ENCODE measurements around the gene PRKN.

The PRKN gene

GRCh38 chr6:162727322-162728182 is at the start of gene PRKN, which contains the start of gene PACRG:
PRKN (minus strand) TSS chr6:162727766.
PACRG (plus strand) TSS chr6:162727974.
- peak; percentile 97 for DNase-seq (ENCODE audit: low spot score)
- no peak for TF ChIP-seq CTCF (IDR thresholded peaks at IDR 0.05; ENCODE audit: borderline replicate concordance, control extremely low read depth, extremely low read depth, insufficient read depth, missing control alignments)
- in situ Hi-C loops (cut with MboI; ENCODE audit: low sequenced_read_pairs, unreplicated experiment) = no loop called here

- in situ Hi-C loops (cut with MboI; ENCODE audit: low sequenced_read_pairs, unreplicated experiment) = no loop called here
- TF ChIP-seq CTCF (IDR thresholded peaks at IDR 0.05; ENCODE audit: borderline replicate concordance, control extremely low read depth, extremely low read depth, insufficient read depth, missing control alignments) = no peak
- DNase-seq (ENCODE audit: low spot score) = no peak
These were observed 49.5 kb upstream of the PRKN start for GRCh38 chr6:162777091-162777490.

GRCh38 chr6:162773996-162774395 is 46.4 kb upstream of the PRKN start:
- DNase-seq (ENCODE audit: low spot score) = no peak
- in situ Hi-C loops (cut with MboI; ENCODE audit: low sequenced_read_pairs, unreplicated experiment) = no loop called here
- TF ChIP-seq CTCF (IDR thresholded peaks at IDR 0.05; ENCODE audit: borderline replicate concordance, control extremely low read depth, extremely low read depth, insufficient read depth, missing control alignments) = no peak

DNA sequence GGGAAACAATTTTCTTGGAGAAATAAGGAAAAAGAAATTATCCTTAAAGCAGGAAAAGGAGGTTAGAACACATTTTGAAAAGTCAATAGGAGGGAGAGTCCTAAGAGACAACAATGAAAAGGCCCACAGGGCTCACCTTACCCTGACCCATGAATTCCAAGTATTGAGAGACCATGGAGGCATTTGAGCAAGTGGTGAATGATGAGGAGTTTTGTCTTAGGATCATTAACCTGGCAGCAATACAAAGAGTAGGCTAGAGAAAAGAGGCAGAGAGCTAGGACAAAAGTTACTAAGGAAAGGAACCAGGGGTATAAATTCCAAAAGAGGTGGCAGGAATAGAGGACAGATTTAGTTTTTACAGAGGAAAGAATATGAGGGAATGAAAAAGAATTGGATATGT is 44.9 kb upstream of the PRKN start:
- in situ Hi-C loops (cut with MboI; ENCODE audit: low sequenced_read_pairs, unreplicated experiment) = no loop called here
- no peak for TF ChIP-seq CTCF (IDR thresholded peaks at IDR 0.05; ENCODE audit: borderline replicate concordance, control extremely low read depth, extremely low read depth, insufficient read depth, missing control alignments)
- DNase-seq (ENCODE audit: low spot score) = no peak

GRCh38 chr6:162770955-162771354 is 43.4 kb upstream of the PRKN start:
- DNase-seq (ENCODE audit: low spot score) = no peak
- in situ Hi-C loops (cut with MboI; ENCODE audit: low sequenced_read_pairs, unreplicated experiment) = no loop called here

DNA sequence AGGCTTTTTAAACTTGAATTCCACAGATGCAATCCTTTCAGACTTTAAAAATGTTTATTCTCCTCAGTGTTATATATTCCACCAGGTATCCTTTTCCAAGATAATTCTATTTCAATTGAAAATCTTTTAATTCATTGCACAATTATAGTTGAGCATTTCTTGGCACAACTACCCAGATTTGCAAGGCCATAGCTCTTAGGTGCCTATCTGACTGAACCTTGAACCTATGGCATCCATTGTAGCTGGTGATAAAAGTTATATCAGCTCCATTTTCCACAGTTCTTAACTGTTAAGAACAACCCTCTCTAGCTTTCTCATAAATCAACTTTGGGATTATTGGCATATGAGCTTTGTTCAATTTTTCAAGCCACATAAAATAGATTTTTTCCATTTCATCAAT is 42.6 kb upstream of the PRKN start:
- no peak for DNase-seq (ENCODE audit: low spot score)
- no peak for TF ChIP-seq CTCF (IDR thresholded peaks at IDR 0.05; ENCODE audit: borderline replicate concordance, control extremely low read depth, extremely low read depth, insufficient read depth, missing control alignments)
- in situ Hi-C loops (cut with MboI; ENCODE audit: low sequenced_read_pairs, unreplicated experiment) = no loop called here

More at GRCh38 chr6:162770955-162771354, 43.4 kb upstream of the PRKN start:
- no peak for TF ChIP-seq CTCF (IDR thresholded peaks at IDR 0.05; ENCODE audit: borderline replicate concordance, control extremely low read depth, extremely low read depth, insufficient read depth, missing control alignments)

Measured in GM13976 (cell line).